WI38 (cell line): ENCODE results near the gene DUSP22.

Source experiments
- H3K4me3 ChIP-seq: 2 replicates; pipeline ENCODE4 v1.5.1; 2011; ENCODE audit warnings: low read depth, mild to moderate bottlenecking, control low read depth, low read length
- CTCF ChIP-seq: IDR thresholded peaks from 2 replicates; pipeline ENCODE4 v1.5.1; 2012; ENCODE audit warnings: low read depth, mild to moderate bottlenecking, control low read depth, low read length

The DUSP22 gene

GRCh38 chr6:315226-315625 lies 22.9 kb downstream of the DUSP22 start:
- H3K4me3 ChIP-seq, result no peak overlapping the region
- no peak for TF ChIP-seq CTCF

GRCh38 chr6:315921-316752 lies 23.9 kb downstream of the DUSP22 start:
- no peak overlapping the region for H3K4me3 ChIP-seq
- TF ChIP-seq CTCF, result no peak

- TF ChIP-seq CTCF, result no peak
- no peak overlapping the region for H3K4me3 ChIP-seq
Measured at GRCh38 chr6:316753-317038, 24.4 kb downstream of the DUSP22 start.

GRCh38 chr6:317060-317447 lies 24.8 kb downstream of the DUSP22 start:
- no peak for TF ChIP-seq CTCF
- no peak overlapping the region for H3K4me3 ChIP-seq

- no peak overlapping the region for H3K4me3 ChIP-seq
- TF ChIP-seq CTCF, result no peak
Measured at GRCh38 chr6:317448-318144, 25.3 kb downstream of the DUSP22 start.

GRCh38 chr6:318243-318890 lies 26.1 kb downstream of the DUSP22 start:
- no peak for TF ChIP-seq CTCF

More at GRCh38 chr6:318243-318890, 26.1 kb downstream of the DUSP22 start:
- no peak overlapping the region for H3K4me3 ChIP-seq
